HL-60 (cell line): ENCODE measurements around the gene LCE4A.

ENCODE experiments used
- GABPA ChIP-seq: IDR thresholded peaks from 2 replicates; pipeline ENCODE4 v1.6.1; 2012; ENCODE audit warnings: low read depth
- POLR2AphosphoS5 ChIP-seq: IDR thresholded peaks from 2 replicates; pipeline ENCODE4 v1.6.1; 2012; ENCODE audit warnings: low read depth
- TF ChIP-seq, protein P1 (sequence below): IDR thresholded peaks from one replicate; pipeline ENCODE4 v1.5.1; 2011; ENCODE audit warnings: low read length, control low read depth, inconsistent platforms; ENCODE audit not compliant: insufficient read depth
- TF ChIP-seq, protein P2 (sequence below): IDR thresholded peaks from 2 replicates; pipeline ENCODE4 v1.6.1; 2012; ENCODE audit warnings: low read depth; ENCODE audit not compliant: insufficient replicate concordance

DNA sequence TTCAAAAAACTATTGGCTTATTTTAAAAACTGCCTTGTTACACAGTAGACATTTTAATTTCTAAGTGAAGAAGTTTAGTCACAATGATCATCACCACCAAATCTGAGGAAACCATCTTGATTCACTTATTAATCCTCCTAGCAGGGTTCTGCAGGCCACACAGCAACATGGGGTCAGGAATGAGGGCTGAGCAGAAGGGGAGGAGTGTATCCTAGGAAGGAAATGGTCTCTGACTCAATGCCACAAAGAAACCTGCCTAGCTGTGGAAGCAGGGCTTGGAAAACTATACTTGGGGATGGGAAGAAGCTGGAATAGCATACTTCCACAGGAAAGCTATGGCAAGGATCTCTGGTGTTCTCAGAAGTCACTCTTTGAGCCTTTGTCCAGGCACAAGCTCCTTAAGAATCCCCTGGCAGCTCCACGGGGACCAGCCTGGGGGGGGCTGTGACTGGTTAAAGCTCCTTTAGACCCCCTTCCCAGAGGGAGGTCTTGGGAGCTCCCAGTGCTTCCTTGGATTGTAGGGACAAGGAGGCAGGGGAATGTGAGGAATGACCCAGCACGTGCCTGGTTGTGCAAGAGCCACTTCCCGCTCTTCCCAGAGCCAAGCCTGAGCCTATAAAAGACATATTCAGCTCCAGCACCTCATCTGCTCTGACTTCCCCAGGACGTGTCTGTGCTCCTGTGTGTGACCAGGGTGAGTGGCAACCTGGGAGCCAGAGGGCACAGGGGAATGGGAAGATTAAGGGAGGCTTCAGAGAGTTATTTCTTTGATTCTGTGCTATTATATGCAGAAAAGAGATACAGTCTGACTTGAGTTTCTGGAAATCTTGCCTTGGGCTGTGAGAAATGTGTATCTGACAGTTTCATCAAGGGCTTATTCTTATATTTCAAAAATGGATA is 10.0 kb upstream of the LCE4A start, which contains the start of gene LCE2A:
- TF ChIP-seq, protein P1, sequence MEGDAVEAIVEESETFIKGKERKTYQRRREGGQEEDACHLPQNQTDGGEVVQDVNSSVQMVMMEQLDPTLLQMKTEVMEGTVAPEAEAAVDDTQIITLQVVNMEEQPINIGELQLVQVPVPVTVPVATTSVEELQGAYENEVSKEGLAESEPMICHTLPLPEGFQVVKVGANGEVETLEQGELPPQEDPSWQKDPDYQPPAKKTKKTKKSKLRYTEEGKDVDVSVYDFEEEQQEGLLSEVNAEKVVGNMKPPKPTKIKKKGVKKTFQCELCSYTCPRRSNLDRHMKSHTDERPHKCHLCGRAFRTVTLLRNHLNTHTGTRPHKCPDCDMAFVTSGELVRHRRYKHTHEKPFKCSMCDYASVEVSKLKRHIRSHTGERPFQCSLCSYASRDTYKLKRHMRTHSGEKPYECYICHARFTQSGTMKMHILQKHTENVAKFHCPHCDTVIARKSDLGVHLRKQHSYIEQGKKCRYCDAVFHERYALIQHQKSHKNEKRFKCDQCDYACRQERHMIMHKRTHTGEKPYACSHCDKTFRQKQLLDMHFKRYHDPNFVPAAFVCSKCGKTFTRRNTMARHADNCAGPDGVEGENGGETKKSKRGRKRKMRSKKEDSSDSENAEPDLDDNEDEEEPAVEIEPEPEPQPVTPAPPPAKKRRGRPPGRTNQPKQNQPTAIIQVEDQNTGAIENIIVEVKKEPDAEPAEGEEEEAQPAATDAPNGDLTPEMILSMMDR = no peak
- TF ChIP-seq POLR2AphosphoS5 (no peak), GABPA (no peak)
- TF ChIP-seq, protein P2, sequence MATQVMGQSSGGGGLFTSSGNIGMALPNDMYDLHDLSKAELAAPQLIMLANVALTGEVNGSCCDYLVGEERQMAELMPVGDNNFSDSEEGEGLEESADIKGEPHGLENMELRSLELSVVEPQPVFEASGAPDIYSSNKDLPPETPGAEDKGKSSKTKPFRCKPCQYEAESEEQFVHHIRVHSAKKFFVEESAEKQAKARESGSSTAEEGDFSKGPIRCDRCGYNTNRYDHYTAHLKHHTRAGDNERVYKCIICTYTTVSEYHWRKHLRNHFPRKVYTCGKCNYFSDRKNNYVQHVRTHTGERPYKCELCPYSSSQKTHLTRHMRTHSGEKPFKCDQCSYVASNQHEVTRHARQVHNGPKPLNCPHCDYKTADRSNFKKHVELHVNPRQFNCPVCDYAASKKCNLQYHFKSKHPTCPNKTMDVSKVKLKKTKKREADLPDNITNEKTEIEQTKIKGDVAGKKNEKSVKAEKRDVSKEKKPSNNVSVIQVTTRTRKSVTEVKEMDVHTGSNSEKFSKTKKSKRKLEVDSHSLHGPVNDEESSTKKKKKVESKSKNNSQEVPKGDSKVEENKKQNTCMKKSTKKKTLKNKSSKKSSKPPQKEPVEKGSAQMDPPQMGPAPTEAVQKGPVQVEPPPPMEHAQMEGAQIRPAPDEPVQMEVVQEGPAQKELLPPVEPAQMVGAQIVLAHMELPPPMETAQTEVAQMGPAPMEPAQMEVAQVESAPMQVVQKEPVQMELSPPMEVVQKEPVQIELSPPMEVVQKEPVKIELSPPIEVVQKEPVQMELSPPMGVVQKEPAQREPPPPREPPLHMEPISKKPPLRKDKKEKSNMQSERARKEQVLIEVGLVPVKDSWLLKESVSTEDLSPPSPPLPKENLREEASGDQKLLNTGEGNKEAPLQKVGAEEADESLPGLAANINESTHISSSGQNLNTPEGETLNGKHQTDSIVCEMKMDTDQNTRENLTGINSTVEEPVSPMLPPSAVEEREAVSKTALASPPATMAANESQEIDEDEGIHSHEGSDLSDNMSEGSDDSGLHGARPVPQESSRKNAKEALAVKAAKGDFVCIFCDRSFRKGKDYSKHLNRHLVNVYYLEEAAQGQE = no peak
